ENCODE measurements around the gene MCTP1.

MCTP1 gene

GRCh38 chr5:95317085-95317484, 32.2 kb upstream of the MCTP1 start:
- H3K36me3 ChIP-seq (ENCODE audit: control insufficient read depth, insufficient read depth, low read length): no peaks in the 10 kb centered on the region
- H3K27ac ChIP-seq (ENCODE audit: low read depth, low read length): no peak overlapping the region
- no peak overlapping the region for H2BK5ac ChIP-seq (ENCODE audit: low read length)
- no CpG with 5 or more reads among the region's 2 CpGs for WGBS (ENCODE audit: extremely low coverage, insufficient coverage, low lambda C conversion rate)
- no peak overlapping the region for H2BK120ac ChIP-seq (ENCODE audit: low read depth, low read length)
- no peak overlapping the region for H3K23ac ChIP-seq (ENCODE audit: low read length)
- no peaks in the 10 kb centered on the region for H3K27me3 ChIP-seq (ENCODE audit: insufficient read depth, low read length, poor library complexity)
- no peaks in the 10 kb centered on the region for H3K79me1 ChIP-seq (ENCODE audit: low read length)
- no peaks in the 10 kb centered on the region for H3K4me1 ChIP-seq (ENCODE audit: control insufficient read depth, low read depth, low read length)
- H3K4ac ChIP-seq (ENCODE audit: low read depth, low read length): no peak overlapping the region
- no peak overlapping the region for H2BK15ac ChIP-seq (replicated peaks; ENCODE audit: low read depth)
- DNase-seq: peak; percentile 45
- no peak overlapping the region for H4K8ac ChIP-seq (ENCODE audit: low read depth, low read length)
- H4K5ac ChIP-seq (ENCODE audit: low read length): no peak overlapping the region
- H2AK5ac ChIP-seq (ENCODE audit: low read length): no peak overlapping the region
- no peaks in the 10 kb centered on the region for H3K79me2 ChIP-seq (ENCODE audit: control insufficient read depth, insufficient read depth, low read length)
- no peak overlapping the region for H3K56ac ChIP-seq (ENCODE audit: low read length)
- H3K4me2 ChIP-seq (ENCODE audit: low read length): no peak overlapping the region
- H3K18ac ChIP-seq (ENCODE audit: low read length): no peak overlapping the region
- no peak overlapping the region for H3K4me3 ChIP-seq (ENCODE audit: low read length)
- H3K9ac ChIP-seq (ENCODE audit: low read length): no peak overlapping the region

- Histone ChIP-seq H3K23ac (ENCODE audit: low read length) (no peak overlapping the region), H3K9ac (ENCODE audit: low read length) (no peak overlapping the region), H3K4me3 (ENCODE audit: low read length) (no peak overlapping the region), H3K79me1 (ENCODE audit: low read length) (no peaks in the 10 kb centered on the region), H3K36me3 (ENCODE audit: control insufficient read depth, insufficient read depth, low read length) (no peaks in the 10 kb centered on the region), H3K4ac (ENCODE audit: low read depth, low read length) (no peak overlapping the region), H2BK15ac (replicated peaks; ENCODE audit: low read depth) (no peak overlapping the region), H2BK120ac (ENCODE audit: low read depth, low read length) (no peak overlapping the region), H3K27me3 (ENCODE audit: insufficient read depth, low read length, poor library complexity) (no peaks in the 10 kb centered on the region), H3K18ac (ENCODE audit: low read length) (no peak overlapping the region), H3K27ac (ENCODE audit: low read depth, low read length) (no peak overlapping the region), H3K4me1 (ENCODE audit: control insufficient read depth, low read depth, low read length) (no peaks in the 10 kb centered on the region), H2BK5ac (ENCODE audit: low read length) (no peak overlapping the region), H2AK5ac (ENCODE audit: low read length) (no peak overlapping the region), H3K56ac (ENCODE audit: low read length) (no peak overlapping the region), H3K79me2 (ENCODE audit: control insufficient read depth, insufficient read depth, low read length) (no peaks in the 10 kb centered on the region), H4K8ac (ENCODE audit: low read depth, low read length) (no peak overlapping the region), H3K4me2 (ENCODE audit: low read length) (no peak overlapping the region), H4K5ac (ENCODE audit: low read length) (no peak overlapping the region)
- DNase-seq: no peak
- WGBS (ENCODE audit: extremely low coverage, insufficient coverage, low lambda C conversion rate): no CpG with 5 or more reads among the region's 2 CpGs
Observed at GRCh38 chr5:95304711-95305110, 19.8 kb upstream of the MCTP1 start.

- no peaks in the 10 kb centered on the region for H3K4me1 ChIP-seq (ENCODE audit: control insufficient read depth, low read depth, low read length)
- no peak for DNase-seq
- H2BK5ac ChIP-seq (ENCODE audit: low read length): no peak overlapping the region
- H2BK120ac ChIP-seq (ENCODE audit: low read depth, low read length): no peak overlapping the region
- no peak overlapping the region for H2BK15ac ChIP-seq (replicated peaks; ENCODE audit: low read depth)
- no peak overlapping the region for H3K23ac ChIP-seq (ENCODE audit: low read length)
- H4K5ac ChIP-seq (ENCODE audit: low read length): no peak overlapping the region
- H3K27me3 ChIP-seq (ENCODE audit: insufficient read depth, low read length, poor library complexity): no peaks in the 10 kb centered on the region
- no peak overlapping the region for H3K4me3 ChIP-seq (ENCODE audit: low read length)
- no peak overlapping the region for H3K4ac ChIP-seq (ENCODE audit: low read depth, low read length)
- H4K8ac ChIP-seq (ENCODE audit: low read depth, low read length): no peak overlapping the region
- no peak overlapping the region for H2AK5ac ChIP-seq (ENCODE audit: low read length)
- H3K27ac ChIP-seq (ENCODE audit: low read depth, low read length): no peak overlapping the region
- H3K4me2 ChIP-seq (ENCODE audit: low read length): no peak overlapping the region
- no peak overlapping the region for H3K9ac ChIP-seq (ENCODE audit: low read length)
- H3K79me1 ChIP-seq (ENCODE audit: low read length): no peaks in the 10 kb centered on the region
- no peaks in the 10 kb centered on the region for H3K36me3 ChIP-seq (ENCODE audit: control insufficient read depth, insufficient read depth, low read length)
- no peaks in the 10 kb centered on the region for H3K79me2 ChIP-seq (ENCODE audit: control insufficient read depth, insufficient read depth, low read length)
- no peak overlapping the region for H3K56ac ChIP-seq (ENCODE audit: low read length)
- H3K18ac ChIP-seq (ENCODE audit: low read length): no peak overlapping the region
- WGBS (ENCODE audit: extremely low coverage, insufficient coverage, low lambda C conversion rate): no CpG with 5 or more reads among the region's 1 CpG
Observed at GRCh38 chr5:95298651-95299050, 13.8 kb upstream of the MCTP1 start.

GRCh38 chr5:95296291-95296690, 11.4 kb upstream of the MCTP1 start:
- Histone ChIP-seq H3K56ac (ENCODE audit: low read length) (no peak overlapping the region), H4K5ac (ENCODE audit: low read length) (no peak overlapping the region), H3K18ac (ENCODE audit: low read length) (no peak overlapping the region), H3K79me1 (ENCODE audit: low read length) (no peaks in the 10 kb centered on the region), H4K8ac (ENCODE audit: low read depth, low read length) (no peak overlapping the region), H3K4me3 (ENCODE audit: low read length) (no peak overlapping the region), H3K36me3 (ENCODE audit: control insufficient read depth, insufficient read depth, low read length) (no peaks in the 10 kb centered on the region), H3K4ac (ENCODE audit: low read depth, low read length) (no peak overlapping the region), H3K27ac (ENCODE audit: low read depth, low read length) (no peak overlapping the region), H3K23ac (ENCODE audit: low read length) (no peak overlapping the region), H3K4me2 (ENCODE audit: low read length) (no peak overlapping the region), H2BK15ac (replicated peaks; ENCODE audit: low read depth) (no peak overlapping the region), H3K27me3 (ENCODE audit: insufficient read depth, low read length, poor library complexity) (no peaks in the 10 kb centered on the region), H2AK5ac (ENCODE audit: low read length) (no peak overlapping the region), H3K9ac (ENCODE audit: low read length) (no peak overlapping the region), H2BK120ac (ENCODE audit: low read depth, low read length) (no peak overlapping the region), H3K79me2 (ENCODE audit: control insufficient read depth, insufficient read depth, low read length) (no peaks in the 10 kb centered on the region), H2BK5ac (ENCODE audit: low read length) (no peak overlapping the region), H3K4me1 (ENCODE audit: control insufficient read depth, low read depth, low read length) (no peaks in the 10 kb centered on the region)
- peak; percentile 10 for DNase-seq
- whole genome bisulfite sequencing (ENCODE audit: extremely low coverage, insufficient coverage, low lambda C conversion rate): no CpG with 5 or more reads among the region's 2 CpGs

- peak; percentile 31 for DNase-seq
- no peaks in the 10 kb centered on the region for H3K36me3 ChIP-seq (ENCODE audit: control insufficient read depth, insufficient read depth, low read length)
- no CpG with 5 or more reads among the region's 13 CpGs for WGBS (ENCODE audit: extremely low coverage, insufficient coverage, low lambda C conversion rate)
- no peak overlapping the region for H3K23ac ChIP-seq (ENCODE audit: low read length)
- no peaks in the 10 kb centered on the region for H3K79me2 ChIP-seq (ENCODE audit: control insufficient read depth, insufficient read depth, low read length)
- peaks cover 10% of the 10 kb centered on the region for H3K27me3 ChIP-seq (ENCODE audit: insufficient read depth, low read length, poor library complexity)
- no peak overlapping the region for H3K9ac ChIP-seq (ENCODE audit: low read length)
- no peak overlapping the region for H2BK15ac ChIP-seq (replicated peaks; ENCODE audit: low read depth)
- H2AK5ac ChIP-seq (ENCODE audit: low read length): no peak overlapping the region
- no peak overlapping the region for H2BK5ac ChIP-seq (ENCODE audit: low read length)
- H3K4me2 ChIP-seq (ENCODE audit: low read length): peak overlapping the region; percentile 61
- H3K4me3 ChIP-seq (ENCODE audit: low read length): no peak overlapping the region
- no peak overlapping the region for H4K5ac ChIP-seq (ENCODE audit: low read length)
- no peak overlapping the region for H3K56ac ChIP-seq (ENCODE audit: low read length)
- no peaks in the 10 kb centered on the region for H3K4me1 ChIP-seq (ENCODE audit: control insufficient read depth, low read depth, low read length)
- no peak overlapping the region for H2BK120ac ChIP-seq (ENCODE audit: low read depth, low read length)
- H3K27ac ChIP-seq (ENCODE audit: low read depth, low read length): no peak overlapping the region
- no peak overlapping the region for H4K8ac ChIP-seq (ENCODE audit: low read depth, low read length)
- no peak overlapping the region for H3K4ac ChIP-seq (ENCODE audit: low read depth, low read length)
- no peak overlapping the region for H3K18ac ChIP-seq (ENCODE audit: low read length)
- H3K79me1 ChIP-seq (ENCODE audit: low read length): no peaks in the 10 kb centered on the region
Observed at GRCh38 chr5:95285409-95285755, 488 bp upstream of the MCTP1 start.

GRCh38 chr5:95283761-95284571, 928 bp downstream of the MCTP1 start:
- H3K4me2 ChIP-seq (ENCODE audit: low read length): peak overlapping the region; percentile 68
- H3K4me3 ChIP-seq (ENCODE audit: low read length): peak overlapping the region; percentile 39
- no CpG with 5 or more reads among the region's 89 CpGs for WGBS (ENCODE audit: extremely low coverage, insufficient coverage, low lambda C conversion rate)
- peaks cover 10% of the 10 kb centered on the region for H3K27me3 ChIP-seq (ENCODE audit: insufficient read depth, low read length, poor library complexity)
- no peak overlapping the region for H3K18ac ChIP-seq (ENCODE audit: low read length)
- H3K27ac ChIP-seq (ENCODE audit: low read depth, low read length): no peak overlapping the region
- no peak overlapping the region for H2BK5ac ChIP-seq (ENCODE audit: low read length)
- H3K79me2 ChIP-seq (ENCODE audit: control insufficient read depth, insufficient read depth, low read length): no peaks in the 10 kb centered on the region
- H2BK15ac ChIP-seq (replicated peaks; ENCODE audit: low read depth): no peak overlapping the region
- no peaks in the 10 kb centered on the region for H3K4me1 ChIP-seq (ENCODE audit: control insufficient read depth, low read depth, low read length)
- no peak overlapping the region for H2BK120ac ChIP-seq (ENCODE audit: low read depth, low read length)
- H2AK5ac ChIP-seq (ENCODE audit: low read length): no peak overlapping the region
- DNase-seq: peak; percentile 59
- no peak overlapping the region for H4K8ac ChIP-seq (ENCODE audit: low read depth, low read length)
- H3K36me3 ChIP-seq (ENCODE audit: control insufficient read depth, insufficient read depth, low read length): no peaks in the 10 kb centered on the region
- H3K56ac ChIP-seq (ENCODE audit: low read length): peak overlapping the region; percentile 47
- H3K4ac ChIP-seq (ENCODE audit: low read depth, low read length): no peak overlapping the region
- no peaks in the 10 kb centered on the region for H3K79me1 ChIP-seq (ENCODE audit: low read length)
- no peak overlapping the region for H4K5ac ChIP-seq (ENCODE audit: low read length)
- H3K9ac ChIP-seq (ENCODE audit: low read length): peak overlapping the region; percentile 38
- no peak overlapping the region for H3K23ac ChIP-seq (ENCODE audit: low read length)

All from mesendoderm (in vitro differentiated cells).